Activated naive CD8-positive, alpha-beta T cell treated with anti-CD3 and anti-CD28 coated beads, Interleukin-2, amount 10 ng/mL, durations not matched to agents 7 days and 5 days (primary cell): ENCODE measurements around the gene HPGDS. TPM values are rescaled to one million over a fixed set of nuclear protein-coding genes. Genes with fewer than 3 reads are reported as not detected.

Experiments used
- ATAC-seq: fragments of 150-1000 bp; cut with Tn5 transposase; one replicate; pipeline ENCODE4 v1.10.0; 2021; ENCODE audit warnings: low read depth, moderate library complexity
- POLR2A ChIA-PET: fragments of 350-600 bp; sonication (Branson Sonifier 250); formaldehyde crosslinking; loops from one replicate; lab custom pipeline; 2021; ENCODE audit warnings: antibody characterized with exemption; lab: Charles Lee
- DNase-seq: peaks from one replicate; pipeline ENCODE4 v3.0.0; 2021
- H3K27ac Mint-ChIP-seq: one replicate; pipeline ENCODE4 v1.8.0; 2022; ENCODE audit warnings: mild to moderate bottlenecking, mixed read lengths
- H3K27me3 Mint-ChIP-seq: one replicate; pipeline ENCODE4 v1.8.0; 2022; ENCODE audit warnings: mild to moderate bottlenecking, moderate library complexity, mixed read lengths
- H3K36me3 Mint-ChIP-seq: one replicate; pipeline ENCODE4 v1.8.0; 2021; ENCODE audit warnings: mild to moderate bottlenecking, mixed read lengths
- H3K4me1 Mint-ChIP-seq: one replicate; pipeline ENCODE4 v1.8.0; 2021; ENCODE audit warnings: mixed read lengths
- H3K4me3 Mint-ChIP-seq: one replicate; pipeline ENCODE4 v1.8.0; 2022; ENCODE audit warnings: mild to moderate bottlenecking, moderate library complexity, mixed read lengths
- H3K9me3 Mint-ChIP-seq: one replicate; pipeline ENCODE4 v1.8.0; 2021; ENCODE audit warnings: mixed read lengths
- total RNA-seq, 2 experiments: library from RNA; stranded (reverse); gene quantifications; one replicate each; pipeline ENCODE4 v1.2.3, GENCODE V29; 2021

HPGDS gene
- total RNA-seq, 2 experiments from 2014 or later, result not detected

DNA sequence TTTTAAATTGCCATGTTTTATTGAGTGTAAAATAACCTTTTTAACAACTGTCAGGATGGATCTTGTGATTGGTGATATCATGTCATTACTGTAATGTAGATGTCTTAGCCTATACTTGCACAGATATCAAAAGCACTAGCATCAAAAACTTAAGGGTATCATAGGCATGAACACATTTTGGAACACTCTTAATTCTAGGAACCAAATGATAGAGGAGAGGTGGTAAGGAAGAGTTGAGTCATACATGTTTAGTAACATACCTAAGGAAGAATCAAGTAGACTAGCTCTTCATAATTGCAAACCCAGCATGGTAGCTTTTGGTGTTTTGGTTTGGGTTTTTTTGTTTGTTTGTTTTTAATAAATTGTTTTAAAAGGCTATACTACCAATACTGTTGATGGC lies 91.5 kb downstream of the HPGDS start:
- peaks cover 14% of the 10 kb centered on the region for H3K36me3 Mint-ChIP-seq
- no peak overlapping the region for H3K27ac Mint-ChIP-seq
- H3K27me3 Mint-ChIP-seq, result no peaks in the 10 kb centered on the region
- no peak overlapping the region for H3K4me3 Mint-ChIP-seq
- POLR2A ChIA-PET, result no interaction called here
- ATAC-seq (no peak), DNase-seq (no peak)
- peaks cover 3% of the 10 kb centered on the region for H3K4me1 Mint-ChIP-seq
- no peaks in the 10 kb centered on the region for H3K9me3 Mint-ChIP-seq

Other genes with a start within 250 kb of the HPGDS start
- gene SMARCAD1, start 135.0 kb downstream of the HPGDS start, total RNA-seq, result 10 to 100 TPM; 26.1 to 27.7 TPM
- gene PDLIM5, start 109.1 kb upstream of the HPGDS start, total RNA-seq, result 10 to 100 TPM; 25.6 to 31.6 TPM